ENCODE results near the gene TMEM196. TPM values are rescaled to one million over a fixed set of nuclear protein-coding genes. Genes with fewer than 3 reads are reported as not detected.
A peak's percentile ranks its signal among the peaks of the same experiment; 100 is the strongest.
"Not testable (repeated sequence)": the region's sequence is repeated elsewhere in the genome, so short reads cannot be mapped to it uniquely, and the experiment has no call there.

TMEM196 gene
- polyA plus RNA-seq, 4 donors, result 0.08 TPM; not detected in 3

GRCh38 chr7:19708397-19709248 lies 64.8 kb downstream of the TMEM196 start, which contains the start of gene POLR1F:
Gene POLR1F, minus strand, starts transcription at chr7:19709037. Its CDS starts 21 bp downstream, at chr7:19709016.
- peak; percentile 94 to 98 (median 96) for DNase-seq (ENCODE audit: low read depth in 4 of 4, low spot score in 2 of 4)

- DNase-seq (ENCODE audit: low read depth in 4 of 4, low spot score in 2 of 4), result no peak
These were observed 66.2 kb downstream of the TMEM196 start for GRCh38 chr7:19707240-19707639.

GRCh38 chr7:19705663-19706062 lies 67.8 kb downstream of the TMEM196 start:
- no peak for DNase-seq (ENCODE audit: low read depth in 4 of 4, low spot score in 2 of 4)

GRCh38 chr7:19701471-19701870 lies 71.9 kb downstream of the TMEM196 start:
- DNase-seq (ENCODE audit: low read depth in 4 of 4, low spot score in 2 of 4), result no peak

- DNase-seq (ENCODE audit: low read depth in 4 of 4, low spot score in 2 of 4), result no peak
These were observed 72.5 kb downstream of the TMEM196 start for GRCh38 chr7:19700936-19701335.

GRCh38 chr7:19698331-19698730 lies 75.1 kb downstream of the TMEM196 start:
- no peak for DNase-seq (ENCODE audit: low read depth in 4 of 4, low spot score in 2 of 4)

- no peak for DNase-seq (ENCODE audit: low read depth in 4 of 4, low spot score in 2 of 4)
These were observed 76.5 kb downstream of the TMEM196 start for GRCh38 chr7:19696926-19697325.

GRCh38 chr7:19692111-19692828 lies 81.1 kb downstream of the TMEM196 start:
- no peak for DNase-seq (ENCODE audit: low read depth in 4 of 4, low spot score in 2 of 4)

- DNase-seq (ENCODE audit: low read depth in 4 of 4, low spot score in 2 of 4), result no peak
These were observed 82.7 kb downstream of the TMEM196 start for GRCh38 chr7:19690736-19691135.

- DNase-seq (ENCODE audit: low read depth in 4 of 4, low spot score in 2 of 4), result not testable (repeated sequence)
These were observed 84.3 kb downstream of the TMEM196 start for GRCh38 chr7:19689130-19689529.

GRCh38 chr7:19681596-19681995 lies 91.8 kb downstream of the TMEM196 start:
- no peak for DNase-seq (ENCODE audit: low read depth in 4 of 4, low spot score in 2 of 4)

GRCh38 chr7:19677180-19677579 lies 96.2 kb downstream of the TMEM196 start:
- DNase-seq (ENCODE audit: low read depth in 4 of 4, low spot score in 2 of 4), result no peak

GRCh38 chr7:19675816-19676215 lies 97.6 kb downstream of the TMEM196 start:
- DNase-seq (ENCODE audit: low read depth in 4 of 4, low spot score in 2 of 4), result no peak

GRCh38 chr7:19674266-19674960 lies 99.0 kb downstream of the TMEM196 start:
- no peak for DNase-seq (ENCODE audit: low read depth in 4 of 4, low spot score in 2 of 4)

GRCh38 chr7:19670806-19671205 lies 102.6 kb downstream of the TMEM196 start:
- DNase-seq (ENCODE audit: low read depth in 4 of 4, low spot score in 2 of 4), result no peak

Other genes with a start within 250 kb of the TMEM196 start
- gene POLR1F, start 64.6 kb downstream of the TMEM196 start, polyA plus RNA-seq (ENCODE audit: insufficient read length in 4 of 4), result 10 to 100 TPM; 21.2 to 24.8 (median 23.2) TPM

All from left renal cortex interstitium (tissue), 4 donors.